GM12874 (cell line): ENCODE results near the gene HIGD1A.

Experiments used
- TF ChIP-seq, protein P1 (sequence below): IDR thresholded peaks from 2 replicates; pipeline ENCODE4 v1.5.1; 2011; ENCODE audit warnings: low read depth, mild to moderate bottlenecking, control low read depth, low read length, moderate library complexity; ENCODE audit not compliant: insufficient read depth

HIGD1A gene

DNA sequence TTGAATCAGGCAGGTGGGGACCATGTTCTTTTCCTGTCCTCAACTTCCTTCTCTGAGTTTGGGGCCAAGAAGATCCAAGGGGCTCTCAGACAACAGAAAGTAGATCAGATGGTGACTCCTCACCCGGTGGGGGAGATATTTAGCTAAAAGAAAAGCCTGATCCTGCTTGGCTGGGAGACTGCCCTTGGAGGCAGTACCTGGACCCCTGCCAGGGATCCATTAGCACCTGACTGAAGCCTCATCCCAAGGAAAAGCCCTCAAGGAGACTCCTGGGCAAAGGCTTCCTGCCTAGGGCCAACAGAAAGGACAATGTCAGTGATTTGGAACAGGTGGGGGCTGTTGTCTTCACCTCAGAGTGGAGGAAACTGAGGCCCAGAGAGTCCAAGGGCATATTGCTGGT is 68.2 kb downstream of the HIGD1A start:
- TF ChIP-seq, protein P1, sequence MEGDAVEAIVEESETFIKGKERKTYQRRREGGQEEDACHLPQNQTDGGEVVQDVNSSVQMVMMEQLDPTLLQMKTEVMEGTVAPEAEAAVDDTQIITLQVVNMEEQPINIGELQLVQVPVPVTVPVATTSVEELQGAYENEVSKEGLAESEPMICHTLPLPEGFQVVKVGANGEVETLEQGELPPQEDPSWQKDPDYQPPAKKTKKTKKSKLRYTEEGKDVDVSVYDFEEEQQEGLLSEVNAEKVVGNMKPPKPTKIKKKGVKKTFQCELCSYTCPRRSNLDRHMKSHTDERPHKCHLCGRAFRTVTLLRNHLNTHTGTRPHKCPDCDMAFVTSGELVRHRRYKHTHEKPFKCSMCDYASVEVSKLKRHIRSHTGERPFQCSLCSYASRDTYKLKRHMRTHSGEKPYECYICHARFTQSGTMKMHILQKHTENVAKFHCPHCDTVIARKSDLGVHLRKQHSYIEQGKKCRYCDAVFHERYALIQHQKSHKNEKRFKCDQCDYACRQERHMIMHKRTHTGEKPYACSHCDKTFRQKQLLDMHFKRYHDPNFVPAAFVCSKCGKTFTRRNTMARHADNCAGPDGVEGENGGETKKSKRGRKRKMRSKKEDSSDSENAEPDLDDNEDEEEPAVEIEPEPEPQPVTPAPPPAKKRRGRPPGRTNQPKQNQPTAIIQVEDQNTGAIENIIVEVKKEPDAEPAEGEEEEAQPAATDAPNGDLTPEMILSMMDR = no peak

DNA sequence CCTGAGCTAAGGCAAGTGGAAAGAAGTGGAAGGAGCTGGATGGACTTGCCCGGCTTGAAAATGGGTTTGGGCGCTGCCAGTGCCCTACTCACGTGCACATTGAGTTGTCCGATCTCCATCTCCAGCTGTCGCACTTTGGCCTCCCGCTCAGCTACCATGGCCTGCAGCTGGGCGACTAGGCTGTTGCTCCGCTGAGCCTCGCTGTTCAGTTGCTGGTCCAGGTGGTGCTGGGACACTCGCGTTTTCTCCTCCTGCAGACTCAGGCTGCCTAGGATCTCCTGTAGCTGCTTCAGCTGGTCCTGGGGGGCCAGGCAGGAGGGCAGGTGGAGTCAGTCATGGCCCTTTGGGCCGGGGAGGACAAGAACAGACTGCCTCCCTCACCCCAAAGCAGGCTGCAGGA is 68.7 kb downstream of the HIGD1A start:
- TF ChIP-seq, protein P1 = no peak

DNA sequence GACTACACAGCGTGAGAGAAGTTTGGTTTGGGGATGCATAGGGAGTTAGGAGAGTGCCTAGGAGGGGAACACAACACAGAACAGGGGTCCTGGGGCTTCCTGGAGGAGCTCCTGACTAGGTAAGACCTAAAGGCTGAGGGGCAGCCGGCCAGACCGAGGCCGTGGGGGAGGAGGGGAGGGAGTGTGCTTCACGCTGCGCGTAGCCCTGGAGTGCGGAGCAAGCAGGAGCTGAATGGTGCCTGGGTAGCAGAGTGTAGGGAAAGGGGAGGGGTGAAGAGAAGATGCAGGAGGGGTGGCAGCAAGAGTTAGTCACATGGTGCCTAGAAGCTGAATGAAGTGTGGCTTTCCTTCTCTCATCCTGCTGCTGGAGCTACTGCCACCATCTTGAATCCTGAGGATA is 69.3 kb downstream of the HIGD1A start:
- TF ChIP-seq, protein P1 = no peak

DNA sequence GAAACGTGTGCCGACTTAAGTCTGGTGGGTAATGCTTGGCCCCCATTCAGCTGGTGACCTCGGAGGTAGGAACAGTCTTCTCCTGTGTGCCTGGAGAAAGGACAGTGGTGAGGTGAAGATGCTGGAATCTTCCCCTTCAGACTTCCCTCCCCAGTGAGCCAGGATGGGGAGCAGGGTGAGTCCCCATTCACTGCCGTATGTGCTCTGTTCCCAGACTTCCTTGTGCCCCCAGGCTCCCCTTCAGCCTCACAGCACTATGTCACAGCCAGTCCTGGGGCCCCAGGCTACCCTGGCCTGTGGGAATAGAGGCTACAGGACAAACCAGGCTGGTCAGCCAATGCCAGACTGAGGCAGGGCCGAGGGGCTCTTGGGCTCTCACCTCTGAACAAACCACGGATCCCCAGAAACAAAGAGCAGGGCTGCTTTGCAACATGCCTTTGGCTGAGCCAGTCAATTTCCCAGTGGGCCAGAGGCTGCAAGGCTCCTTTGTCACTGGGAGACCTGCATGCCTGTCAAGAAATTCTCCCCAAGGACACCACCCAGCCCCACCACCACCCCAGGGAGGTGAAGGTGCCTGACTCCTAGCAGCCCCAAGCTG is 69.9 kb downstream of the HIGD1A start:
- TF ChIP-seq, protein P1 = no peak

DNA sequence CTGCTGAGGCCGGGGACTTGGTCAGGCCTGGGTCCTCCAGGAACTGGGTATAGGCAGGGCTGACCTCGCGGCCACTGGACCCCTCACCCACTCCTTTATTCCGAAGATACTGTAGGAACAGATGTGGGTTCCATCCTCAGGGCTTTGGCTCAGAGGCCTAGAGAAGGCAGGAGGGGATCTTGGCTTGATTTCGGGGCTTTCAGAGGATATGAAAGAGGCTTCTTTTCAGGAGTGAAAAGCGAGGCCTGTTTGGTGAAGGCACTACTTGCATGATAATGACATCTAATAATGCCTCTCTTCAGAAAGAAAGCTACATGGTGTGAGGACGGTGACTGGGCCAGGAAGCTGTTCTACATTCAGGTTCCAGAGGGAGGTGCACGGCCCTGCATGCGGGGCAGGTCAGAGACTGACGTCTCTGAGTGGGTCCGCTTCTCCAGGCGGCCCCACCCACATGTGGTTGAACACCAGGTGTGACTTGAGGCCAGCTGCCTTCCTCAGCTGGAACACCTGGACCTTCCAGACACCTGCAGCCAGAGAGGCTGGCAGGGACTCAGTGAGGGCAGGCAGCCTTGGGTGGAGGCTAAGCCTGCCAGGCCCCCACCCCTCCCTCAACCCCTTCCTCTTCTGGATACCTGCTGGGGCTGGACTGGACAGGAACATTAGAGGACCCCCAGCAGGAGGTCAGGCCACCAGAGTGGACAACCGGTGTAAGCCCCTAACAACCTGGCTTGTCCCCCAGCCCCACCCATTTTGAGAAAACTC is 70.6 kb downstream of the HIGD1A start:
- TF ChIP-seq, protein P1 = no peak
